Measurements from ENCODE around the gene KCNJ2. TPM values are rescaled to one million over a fixed set of nuclear protein-coding genes. Genes with fewer than 3 reads are reported as not detected.

Gene KCNJ2
- total RNA-seq, 1 experiment from 2014 or later = 103 TPM

GRCh38 chr17:70187383-70187782 lies 18.1 kb downstream of the KCNJ2 start:
- no peak for DNase-seq (ENCODE audit: low spot score)
- in situ Hi-C loops (cut with HindIII; ENCODE audit: low sequenced_read_pairs) = no loop called here

- DNase-seq (ENCODE audit: low spot score) = no peak
- in situ Hi-C loops (cut with HindIII; ENCODE audit: low sequenced_read_pairs) = no loop called here
These were observed 21.9 kb downstream of the KCNJ2 start for GRCh38 chr17:70190959-70191805.

GRCh38 chr17:70195091-70195490 lies 25.8 kb downstream of the KCNJ2 start:
- in situ Hi-C loops (cut with HindIII; ENCODE audit: low sequenced_read_pairs) = no loop called here
- no peak for DNase-seq (ENCODE audit: low spot score)

GRCh38 chr17:70201872-70202419 lies 32.6 kb downstream of the KCNJ2 start:
- DNase-seq (ENCODE audit: low spot score) = no peak
- in situ Hi-C loops (cut with HindIII; ENCODE audit: low sequenced_read_pairs) = no loop called here

DNA sequence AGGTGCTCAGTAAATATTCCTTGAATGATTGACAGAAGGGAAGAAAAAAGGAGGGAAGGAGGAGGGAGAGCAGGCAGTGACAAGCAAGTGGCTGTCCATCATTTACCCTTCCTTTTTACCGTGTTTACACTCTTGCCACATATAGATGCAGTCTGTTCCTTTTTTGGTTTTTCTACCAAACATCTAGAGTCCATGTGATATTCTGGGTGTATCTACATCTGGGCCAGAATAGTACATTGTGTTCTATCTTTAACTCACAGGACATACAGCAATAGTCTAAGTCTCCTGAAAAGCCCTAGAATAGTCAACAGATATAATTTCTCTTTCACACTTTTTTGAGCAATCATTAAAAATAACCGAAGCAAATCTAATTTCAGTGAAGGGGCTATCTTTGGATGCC lies 33.5 kb downstream of the KCNJ2 start:
- DNase-seq (ENCODE audit: low spot score) = no peak
- in situ Hi-C loops (cut with HindIII; ENCODE audit: low sequenced_read_pairs) = no loop called here

DNA sequence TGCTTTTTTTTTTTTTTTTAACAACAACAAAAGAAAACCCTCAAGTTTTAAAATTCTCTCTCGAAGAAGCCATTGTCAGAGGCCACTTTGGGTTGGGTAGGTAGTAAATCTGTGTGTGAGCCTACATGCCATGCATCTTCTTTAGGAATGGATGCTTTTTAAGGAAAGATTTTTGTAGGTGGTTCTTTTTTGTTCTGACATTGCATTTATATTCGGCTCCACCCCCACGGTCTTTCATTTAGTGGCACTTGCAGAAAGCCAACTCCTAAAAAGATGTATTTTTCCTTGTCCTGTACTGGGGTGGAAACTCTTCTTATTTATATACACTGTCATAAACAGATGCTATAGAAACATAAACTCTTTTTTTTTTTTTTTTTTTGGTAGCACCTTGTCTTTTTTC lies 35.1 kb downstream of the KCNJ2 start:
- in situ Hi-C loops (cut with HindIII; ENCODE audit: low sequenced_read_pairs) = no loop called here
- no peak for DNase-seq (ENCODE audit: low spot score)

GRCh38 chr17:70205401-70205800 lies 36.1 kb downstream of the KCNJ2 start:
- DNase-seq (ENCODE audit: low spot score) = no peak
- in situ Hi-C loops (cut with HindIII; ENCODE audit: low sequenced_read_pairs) = no loop called here

GRCh38 chr17:70206361-70207010 lies 37.2 kb downstream of the KCNJ2 start:
- in situ Hi-C loops (cut with HindIII; ENCODE audit: low sequenced_read_pairs) = no loop called here
- DNase-seq (ENCODE audit: low spot score) = no peak

DNA sequence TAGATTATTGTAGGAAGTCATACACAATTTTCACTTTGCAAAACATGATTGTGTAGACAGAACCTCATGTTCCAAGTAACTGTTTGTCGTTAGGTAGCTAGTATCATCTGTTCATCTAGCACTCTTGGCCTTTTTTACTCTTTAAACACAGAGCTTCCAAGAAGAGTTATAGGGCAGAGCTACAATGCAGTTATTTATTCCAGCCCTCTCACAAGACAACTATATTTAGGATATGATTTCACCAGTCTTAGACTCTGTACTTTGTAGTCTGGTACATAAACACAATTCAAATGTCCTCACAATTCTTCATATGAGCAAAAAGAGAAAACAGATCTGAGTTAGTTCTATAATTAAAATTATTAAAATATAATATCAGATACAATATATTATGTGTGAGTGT lies 37.9 kb downstream of the KCNJ2 start:
- in situ Hi-C loops (cut with HindIII; ENCODE audit: low sequenced_read_pairs) = no loop called here
- DNase-seq (ENCODE audit: low spot score) = no peak

DNA sequence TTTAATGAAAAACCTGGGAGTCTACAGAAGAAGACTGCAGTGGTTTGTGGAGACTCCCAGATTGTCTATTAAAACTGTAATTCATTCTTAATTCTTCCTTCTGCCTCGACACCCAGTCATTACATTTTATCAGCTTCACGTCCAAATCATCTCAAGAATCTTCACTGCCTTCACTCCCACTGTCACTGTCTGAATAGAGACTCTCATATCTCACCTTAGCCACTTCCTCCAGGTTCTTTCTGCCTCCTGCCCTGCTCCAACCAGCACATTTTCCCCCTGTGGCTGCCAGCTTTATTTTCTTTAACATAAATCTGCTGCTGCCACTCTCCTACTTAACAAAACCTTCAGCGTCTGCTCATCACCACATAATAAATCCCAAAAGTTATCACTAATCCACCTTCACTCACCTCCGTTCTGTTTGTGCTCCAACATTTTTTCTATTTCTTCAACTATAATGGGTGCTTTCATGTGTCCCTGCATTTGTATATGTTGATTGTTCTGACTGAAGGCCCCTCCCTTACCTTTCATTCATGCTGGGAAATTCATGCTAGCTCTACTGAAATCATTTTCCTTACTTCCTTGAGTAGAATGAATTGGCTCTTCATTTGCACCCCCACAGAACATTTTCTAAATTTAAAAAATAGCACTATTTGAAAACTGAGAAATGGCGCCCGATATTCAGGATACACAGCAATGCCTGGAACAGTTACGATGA lies 38.9 kb downstream of the KCNJ2 start:
- in situ Hi-C loops (cut with HindIII; ENCODE audit: low sequenced_read_pairs) = no loop called here
- no peak for DNase-seq (ENCODE audit: low spot score)

DNA sequence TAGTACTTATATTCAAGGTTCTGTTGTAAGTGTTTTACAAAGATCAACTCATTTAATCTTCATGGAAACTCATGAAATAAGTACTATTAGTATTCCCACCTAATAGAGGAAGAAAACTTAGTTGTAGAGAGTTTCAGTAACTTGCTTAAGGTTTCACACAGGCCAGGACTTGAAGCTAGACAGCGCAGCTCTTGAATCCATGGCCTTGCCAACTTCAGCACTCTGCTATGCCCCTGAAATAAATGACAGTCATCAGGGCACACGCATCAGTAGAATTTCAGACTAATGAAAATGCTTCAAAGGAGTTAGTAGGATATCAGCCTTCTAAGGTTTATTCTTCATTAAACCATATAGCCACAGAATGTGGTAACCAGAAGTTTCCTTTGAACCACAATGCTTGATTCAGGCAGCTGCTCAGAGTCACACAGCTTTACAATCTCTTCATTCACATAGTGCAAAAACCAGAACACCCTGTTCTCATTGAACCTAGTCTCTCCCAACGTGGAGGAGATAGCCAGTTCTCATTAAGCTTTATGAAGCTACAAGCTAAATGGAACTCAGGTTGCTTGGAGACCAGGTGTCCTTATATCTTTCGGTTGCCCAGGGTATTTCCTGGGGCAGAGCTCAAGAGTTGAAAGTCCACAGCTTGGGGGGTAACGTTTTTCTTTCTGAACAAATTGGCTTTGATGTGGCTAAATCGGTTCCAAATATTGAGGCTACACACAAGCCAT lies 39.7 kb downstream of the KCNJ2 start:
- in situ Hi-C loops (cut with HindIII; ENCODE audit: low sequenced_read_pairs) = no loop called here
- DNase-seq (ENCODE audit: low spot score) = no peak

DNA sequence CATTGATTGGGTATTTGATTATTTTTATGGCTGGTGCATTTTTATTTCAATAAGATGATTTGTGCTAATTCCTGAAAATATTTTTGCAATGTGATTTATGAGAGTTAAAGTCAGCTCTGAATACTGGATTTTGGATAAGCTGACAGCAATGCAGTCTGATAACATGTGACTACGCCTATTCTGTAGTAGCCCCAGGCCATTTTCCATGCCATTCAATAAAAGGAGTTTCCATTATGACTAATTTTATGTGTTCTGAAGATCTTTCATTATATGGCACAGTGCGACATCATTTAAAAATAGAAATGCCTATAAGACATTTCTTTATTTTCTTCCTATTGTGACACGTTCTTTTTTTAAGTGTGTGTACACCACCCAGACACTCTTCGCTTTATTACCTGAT lies 46.3 kb downstream of the KCNJ2 start:
- no peak for DNase-seq (ENCODE audit: low spot score)
- in situ Hi-C loops (cut with HindIII; ENCODE audit: low sequenced_read_pairs) = no loop called here

GRCh38 chr17:70217571-70217970 lies 48.2 kb downstream of the KCNJ2 start:
- in situ Hi-C loops (cut with HindIII; ENCODE audit: low sequenced_read_pairs) = no loop called here
- DNase-seq (ENCODE audit: low spot score) = no peak

GRCh38 chr17:70225276-70225675 lies 55.9 kb downstream of the KCNJ2 start:
- no peak for DNase-seq (ENCODE audit: low spot score)
- in situ Hi-C loops (cut with HindIII; ENCODE audit: low sequenced_read_pairs) = no loop called here

Other genes starting within 250 kb of the KCNJ2 start
- 16.6 and 16.8 TPM in 2 replicates for gene KCNJ16, start 94.3 kb upstream of the KCNJ2 start, total RNA-seq (2014; rRNA removed; shearing (Covaris generic))